CD14-positive monocyte (primary cell): ENCODE data around the gene GSE1. TPM values are rescaled to one million over a fixed set of nuclear protein-coding genes. Genes with fewer than 3 reads are reported as not detected.

ENCODE experiments used
- DNase-seq, 3 donors: peaks; one replicate each; pipeline ENCODE4 v3.0.0-alpha.2; 2011 to 2022
- H2AFZ ChIP-seq: 2 replicates; pipeline ENCODE4 v1.6.0; 2012; ENCODE audit warnings: mild to moderate bottlenecking, low read depth, low read length, inconsistent platforms; ENCODE audit not compliant: insufficient read depth, poor library complexity, severe bottlenecking
- H3K27ac ChIP-seq, 2 donors: 1 replicate in 1 of 2; 2 replicates in 1 of 2; pipeline ENCODE4 v1.5.1; 2012 to 2013; ENCODE audit warnings: low read length in 2 of 2, control low read depth in 1 of 2, inconsistent platforms in 1 of 2, low read depth in 1 of 2, mild to moderate bottlenecking in 1 of 2
- H3K27me3 ChIP-seq, 2 donors: one replicate each; pipeline versions ENCODE4 v1.6.0 to v1.6.1; 2011 to 2013; ENCODE audit warnings: low read length in 2 of 2; ENCODE audit not compliant: control insufficient read depth in 2 of 2, insufficient read depth in 2 of 2
- H3K36me3 ChIP-seq, 2 donors: replicated peaks in 1 of 2; 1 replicate in 1 of 2; 2 replicates in 1 of 2; pipeline versions ENCODE4 v1.5.1 to v1.6.1; 2012 to 2013; ENCODE audit warnings: low read length in 2 of 2, control low read depth in 1 of 2, inconsistent platforms in 1 of 2, mild to moderate bottlenecking in 1 of 2; ENCODE audit not compliant: insufficient read depth in 2 of 2, control insufficient read depth in 1 of 2
- H3K4me1 ChIP-seq, 2 donors: 1 replicate in 1 of 2; 2 replicates in 1 of 2; pipeline versions ENCODE4 v1.5.1 to v1.6.1; 2012 to 2013; ENCODE audit warnings: low read length in 2 of 2, control low read depth in 1 of 2, inconsistent platforms in 1 of 2, mild to moderate bottlenecking in 1 of 2, moderate library complexity in 1 of 2; ENCODE audit not compliant: insufficient read depth in 2 of 2, control insufficient read depth in 1 of 2
- H3K4me2 ChIP-seq: replicated peaks from 2 replicates; pipeline ENCODE3; 2012; ENCODE audit warnings: low read length, moderate library complexity, mild to moderate bottlenecking; ENCODE audit not compliant: poor library complexity, severe bottlenecking; ENCODE audit errors: extremely low read depth
- H3K4me3 ChIP-seq, 3 experiments: fragments of 200-600 bp in 1 of 3; sonication (generic) in 1 of 3; replicated peaks in 1 of 3; 1 replicate in 2 of 3; 2 replicates in 1 of 3; pipeline ENCODE4 v1.5.1; 2011 to 2013; ENCODE audit warnings: low read length in 3 of 3, mild to moderate bottlenecking in 3 of 3, control low read depth in 2 of 3, low read depth in 2 of 3, inconsistent platforms in 1 of 3, moderate library complexity in 1 of 3
- H3K79me2 ChIP-seq: 2 replicates; pipeline ENCODE4 v1.6.0; 2012; ENCODE audit warnings: mild to moderate bottlenecking, control low read depth, inconsistent platforms, low read length, moderate library complexity; ENCODE audit not compliant: insufficient read depth
- H3K9ac ChIP-seq: 2 replicates; pipeline ENCODE4 v1.6.0; 2017; ENCODE audit warnings: low read length, mild to moderate bottlenecking; ENCODE audit not compliant: insufficient read depth, poor library complexity, severe bottlenecking
- H3K9me3 ChIP-seq, 2 donors: replicated peaks in 1 of 2; 1 replicate in 1 of 2; 2 replicates in 1 of 2; pipeline versions ENCODE4 v1.5.1 to v1.6.1; 2012 to 2013; ENCODE audit warnings: low read length in 2 of 2, control low read depth in 1 of 2; ENCODE audit not compliant: control insufficient read depth in 1 of 2, insufficient read depth in 1 of 2
- H4K20me1 ChIP-seq: 2 replicates; pipeline ENCODE4 v1.6.0; 2012; ENCODE audit warnings: mild to moderate bottlenecking, low read length, control low read depth, moderate library complexity; ENCODE audit not compliant: insufficient read depth
- H3K27ac Mint-ChIP-seq, 7 donors: one replicate each; pipeline ENCODE4 v1.8.0; 2020; ENCODE audit warnings: mild to moderate bottlenecking in 7 of 7, mixed read lengths in 7 of 7, moderate library complexity in 6 of 7, inconsistent platforms in 2 of 7
- H3K27me3 Mint-ChIP-seq, 3 donors: one replicate each; pipeline ENCODE4 v1.8.0; 2021 to 2022; ENCODE audit warnings: low read depth in 3 of 3, mild to moderate bottlenecking in 3 of 3, mixed read lengths in 3 of 3, moderate library complexity in 3 of 3, inconsistent platforms in 1 of 3
- H3K36me3 Mint-ChIP-seq, 2 donors: one replicate each; pipeline ENCODE4 v1.8.0; 2020; ENCODE audit warnings: mixed read lengths in 2 of 2, inconsistent platforms in 1 of 2, mild to moderate bottlenecking in 1 of 2
- H3K4me1 Mint-ChIP-seq: one replicate; pipeline ENCODE4 v1.8.0; 2020; ENCODE audit warnings: mild to moderate bottlenecking, mixed read lengths
- H3K4me3 Mint-ChIP-seq, 2 donors: one replicate each; pipeline ENCODE4 v1.8.0; 2020; ENCODE audit warnings: mild to moderate bottlenecking in 2 of 2, mixed read lengths in 2 of 2, moderate library complexity in 1 of 2
- H3K9me3 Mint-ChIP-seq, 7 donors: one replicate each; pipeline ENCODE4 v1.8.0; 2020 to 2022; ENCODE audit warnings: mixed read lengths in 7 of 7, mild to moderate bottlenecking in 6 of 7, moderate library complexity in 6 of 7, inconsistent platforms in 2 of 7
- CTCF ChIP-seq: fragments of 200-600 bp; IDR thresholded peaks from one replicate; pipeline ENCODE4 v1.8.0; 2022; ENCODE audit warnings: antibody characterized with exemption, mild to moderate bottlenecking
- WGBS: methylation state at CpG from one replicate; pipeline ENCODE4 v1.1.5; 2013; ENCODE audit warnings: missing lambda C conversion rate; ENCODE audit not compliant: insufficient coverage; 5-methylcytosine and 5-hydroxymethylcytosine counted together
- intact Hi-C, 2 donors: fragments of 100-400 bp; cut with micrococcal nuclease; formaldehyde crosslinking; loops; one replicate each; pipeline versions ENCODE4 v1.15.0 to v1.15.1; 2023
- polyA plus RNA-seq, 3 donors: library from polyadenylated mRNA; depleted of rRNA in 1 of 3; unstranded in 2 of 3; stranded (reverse) in 1 of 3; fragments of 300-500 nt in 2 of 3; fragments of >200 nt in 1 of 3; fragmentation: Illumina TruSeq in 2 of 3; gene quantifications; 1 replicate in 2 of 3; 2 replicates in 1 of 3; pipeline ENCODE4 v1.2.3, GENCODE V29; 2012 to 2021

GSE1 gene
- polyA plus RNA-seq, 3 donors: 0.67 to 38.9 (median 0.86) TPM

DNA sequence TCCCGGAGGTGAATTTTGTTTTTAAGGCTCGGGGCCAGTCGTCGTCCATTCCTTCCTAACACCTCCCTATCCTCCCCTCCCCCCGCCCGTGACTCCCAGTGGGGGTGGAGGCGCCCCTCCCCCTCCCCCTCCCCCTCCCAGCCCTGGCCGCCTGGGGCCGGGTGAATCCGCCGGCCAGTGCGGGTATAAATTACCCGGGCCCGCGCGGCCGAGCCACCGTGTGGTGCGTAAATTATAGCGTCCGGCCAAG lies 2.0 kb upstream of the GSE1 start:
- intact Hi-C loops: loop anchor here (2.0 to 10.0 kb wide), 4 partner anchors 40 to 306 kb away; no protein-coding TSS in a partner anchor
- peaks cover 4 to 13% (median 7%) of the 10 kb centered on the region in 3 donors for H3K27me3 Mint-ChIP-seq
- Histone ChIP-seq H2AFZ (peak overlapping the region; percentile 59), H3K27ac (no peak overlapping the region), H3K36me3 (peaks cover 3 to 4% of the 10 kb centered on the region in 2 donors), H3K27me3 (no peaks in the 10 kb centered on the region), H3K9me3 (no peaks in the 10 kb centered on the region), H3K9ac (peak overlapping the region; percentile 51), H4K20me1 (peaks cover 81% of the 10 kb centered on the region), H3K4me3 (peak overlapping the region in 2 of 3 experiments; percentile 28 to 84), H3K4me2 (peak overlapping the region; percentile 93), H3K79me2 (peaks cover 79% of the 10 kb centered on the region), H3K4me1 (peaks cover 50 to 78% of the 10 kb centered on the region in 2 donors)
- DNase-seq: no peak
- H3K9me3 Mint-ChIP-seq: peaks cover 0 to 3% (median 0%) of the 10 kb centered on the region in 7 donors
- H3K4me3 Mint-ChIP-seq: peak overlapping the region; percentile 67 to 82
- peak overlapping the region in 1 of 7 donors; percentile 86 for H3K27ac Mint-ChIP-seq
- peaks cover 12 to 15% of the 10 kb centered on the region in 2 donors for H3K36me3 Mint-ChIP-seq
- TF ChIP-seq CTCF: no peak
- H3K4me1 Mint-ChIP-seq: peaks cover 49% of the 10 kb centered on the region
- WGBS: under 1% methylated on average over 13 of the region's 21 CpGs

DNA sequence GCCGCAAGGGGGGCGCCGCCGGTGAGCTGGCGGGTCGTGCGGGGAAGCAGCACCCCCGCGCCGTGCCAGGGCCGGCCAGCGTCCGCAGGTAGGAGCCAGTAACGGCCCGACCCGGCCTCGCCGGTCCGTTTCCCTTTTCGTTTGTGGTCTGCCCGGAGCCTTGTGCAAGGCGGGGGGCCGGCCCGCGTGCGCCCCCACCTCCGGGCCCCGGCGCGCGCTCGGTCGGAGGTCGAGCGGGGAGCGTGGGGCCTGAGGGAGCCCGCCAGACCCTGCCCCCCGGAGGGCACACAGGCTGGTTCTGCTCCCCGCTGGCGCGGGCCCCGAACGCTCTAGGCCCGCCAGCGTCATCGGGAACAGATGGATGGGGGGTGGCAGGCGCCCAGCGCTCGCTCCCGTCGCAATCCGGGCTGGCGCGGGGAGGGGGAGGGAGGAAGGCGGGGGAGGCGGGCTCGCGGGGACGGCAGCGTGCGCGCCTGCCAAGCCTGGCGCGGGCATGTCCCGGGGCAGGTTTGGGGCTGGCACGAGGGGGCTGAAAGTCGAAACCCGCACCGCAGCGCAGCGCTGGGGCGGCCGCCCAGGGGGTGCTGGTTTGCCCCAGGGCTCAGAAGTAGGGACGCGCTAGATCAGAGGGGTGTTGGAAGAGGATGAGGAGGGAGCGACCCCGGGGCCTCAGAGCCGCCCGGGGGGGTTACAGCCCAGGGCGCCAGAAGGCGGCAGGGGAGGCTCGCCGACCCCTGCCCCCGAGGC lies 1.5 kb upstream of the GSE1 start:
- H3K4me3 ChIP-seq: peak overlapping the region; percentile 28 to 84 (median 29)
- WGBS: under 1% methylated on average over 73 of the region's 84 CpGs
- no peaks in the 10 kb centered on the region for H3K27me3 ChIP-seq
- Mint-ChIP-seq H3K4me1 (peaks cover 51% of the 10 kb centered on the region), H3K27ac (no peak overlapping the region), H3K27me3 (peaks cover 4 to 13% (median 7%) of the 10 kb centered on the region in 3 donors), H3K36me3 (peaks cover 10 to 13% of the 10 kb centered on the region in 2 donors), H3K9me3 (peaks cover 0 to 3% (median 0%) of the 10 kb centered on the region in 7 donors), H3K4me3 (peak overlapping the region; percentile 59 to 71)
- peaks cover 81% of the 10 kb centered on the region for H4K20me1 ChIP-seq
- H3K79me2 ChIP-seq: peaks cover 78% of the 10 kb centered on the region
- H3K36me3 ChIP-seq: no peaks in the 10 kb centered on the region
- TF ChIP-seq CTCF: no peak
- DNase-seq: peak in 2 of 3 donors; percentile 42 to 46
- H3K27ac ChIP-seq: no peak overlapping the region
- peak overlapping the region; percentile 93 for H3K4me2 ChIP-seq
- no peaks in the 10 kb centered on the region for H3K9me3 ChIP-seq
- peak overlapping the region; percentile 59 for H2AFZ ChIP-seq
- H3K4me1 ChIP-seq: peaks cover 51 to 78% of the 10 kb centered on the region in 2 donors
- intact Hi-C loops: loop anchor here (2.0 to 10.0 kb wide), 4 partner anchors 41 to 307 kb away; no protein-coding TSS in a partner anchor
- H3K9ac ChIP-seq: peak overlapping the region; percentile 51
